SU-DHL-6 (cell line): ENCODE measurements around the gene TRIP13.

Experiments
- CTCF ChIP-seq: fragments of 200-600 bp; sonication (generic); IDR thresholded peaks from one replicate; pipeline ENCODE4 v1.5.1; 2017; ENCODE audit warnings: antibody characterized with exemption, mild to moderate bottlenecking, low read length, moderate library complexity; ENCODE audit not compliant: insufficient read depth, poor library complexity, severe bottlenecking
- EZH2phosphoT487 ChIP-seq: fragments of 200-600 bp; sonication (generic), shearing (Covaris generic); conservative IDR thresholded peaks from 2 replicates; pipeline ENCODE4 v1.6.1; 2018; ENCODE audit warnings: mild to moderate bottlenecking, antibody characterized with exemption, low read length, moderate library complexity, mixed read lengths

GRCh38 chr5:880816-881550, 11.7 kb upstream of the TRIP13 start:
- TF ChIP-seq CTCF (no peak), EZH2phosphoT487 (no peak)
